ENCODE data around the gene CDC42BPA. TPM values are rescaled to one million over a fixed set of nuclear protein-coding genes. Genes with fewer than 3 reads are reported as not detected.

The CDC42BPA gene
- polyA plus RNA-seq, 1 of the 3 experiments (the other 2 are of a cell fraction), result 6.8 TPM

GRCh38 chr1:227368009-227368408 lies 49.7 kb upstream of the CDC42BPA start (continued):
- TF ChIP-seq CHD2 (IDR thresholded peaks at IDR 0.05; ENCODE audit: low read length, partially characterized antibody) (no peak), RXRA (IDR thresholded peaks at IDR 0.05; ENCODE audit: borderline replicate concordance, low read depth) (no peak), GATA2 (CRISPR knock-in tag; IDR thresholded peaks at IDR 0.05) (no peak), NRF1 (IDR thresholded peaks at IDR 0.05; ENCODE audit: low read depth, low read length) (no peak)

GRCh38 chr1:227365473-227366431 lies 47.5 kb upstream of the CDC42BPA start:
- H3K4me3 ChIP-seq (ENCODE audit: low read depth in 2 of 2, low read length in 1 of 2), result no peak overlapping the region
- no peaks in the 10 kb centered on the region for H3K36me3 ChIP-seq (replicated peaks in 1 of 2; ENCODE audit: control insufficient read depth in 1 of 2, insufficient read depth in 2 of 2, low read length in 1 of 2)
- H3K9ac ChIP-seq, result no peak overlapping the region
- no peaks in the 10 kb centered on the region for H3K9me3 ChIP-seq
- no peak overlapping the region for H2AFZ ChIP-seq (ENCODE audit: low read depth)
- H3K4me1 ChIP-seq (ENCODE audit: control insufficient read depth in 1 of 2, insufficient read depth in 2 of 2, low read depth in 1 of 2, low read length in 1 of 2), result peaks cover 0 to 8% of the 10 kb centered on the region in 2 experiments; a peak in 1 of 4 replicates
- H3K9me2 ChIP-seq, result no peaks in the 10 kb centered on the region
- ChIA-PET CTCF (no interaction called here), POLR2A (no interaction called here)
- 72% methylated on average over 8 of the region's 8 CpGs for WGBS (ENCODE audit: low lambda C conversion rate)
- TF ChIP-seq FOXM1 (IDR thresholded peaks at IDR 0.05; ENCODE audit: low read depth), result no peak
- TF ChIP-seq ZBTB33 (IDR thresholded peaks at IDR 0.05; ENCODE audit: borderline replicate concordance, low read depth), result no peak
- no peak for TF ChIP-seq CTCF (IDR thresholded peaks at IDR 0.05)
- TF ChIP-seq FOSL2 (IDR thresholded peaks at IDR 0.05; ENCODE audit: borderline replicate concordance, low read depth), result no peak
- no peak for TF ChIP-seq MXI1 (IDR thresholded peaks at IDR 0.05; ENCODE audit: low read depth, low read length)
- TF ChIP-seq FOXJ3 (CRISPR knock-in tag; IDR thresholded peaks at IDR 0.05), result no peak
- no peak for TF ChIP-seq CHD2 (IDR thresholded peaks at IDR 0.05; ENCODE audit: low read length, partially characterized antibody)
- no peak for TF ChIP-seq SIN3A (IDR thresholded peaks at IDR 0.05; ENCODE audit: borderline replicate concordance, low read depth, low read length)
- TF ChIP-seq GATA2 (CRISPR knock-in tag; IDR thresholded peaks at IDR 0.05), result no peak
- TF ChIP-seq, protein P1, sequence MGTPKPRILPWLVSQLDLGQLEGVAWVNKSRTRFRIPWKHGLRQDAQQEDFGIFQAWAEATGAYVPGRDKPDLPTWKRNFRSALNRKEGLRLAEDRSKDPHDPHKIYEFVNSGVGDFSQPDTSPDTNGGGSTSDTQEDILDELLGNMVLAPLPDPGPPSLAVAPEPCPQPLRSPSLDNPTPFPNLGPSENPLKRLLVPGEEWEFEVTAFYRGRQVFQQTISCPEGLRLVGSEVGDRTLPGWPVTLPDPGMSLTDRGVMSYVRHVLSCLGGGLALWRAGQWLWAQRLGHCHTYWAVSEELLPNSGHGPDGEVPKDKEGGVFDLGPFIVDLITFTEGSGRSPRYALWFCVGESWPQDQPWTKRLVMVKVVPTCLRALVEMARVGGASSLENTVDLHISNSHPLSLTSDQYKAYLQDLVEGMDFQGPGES (IDR thresholded peaks at IDR 0.05; ENCODE audit: low read depth, low read length), result no peak
- no peak for TF ChIP-seq NRF1 (IDR thresholded peaks at IDR 0.05; ENCODE audit: low read depth, low read length)
- no peak for TF ChIP-seq TAF1 (IDR thresholded peaks at IDR 0.05; ENCODE audit: borderline replicate concordance, low read depth, low read length)
- no peak for TF ChIP-seq NFIC (IDR thresholded peaks at IDR 0.05; ENCODE audit: borderline replicate concordance)
- TF ChIP-seq, protein P2, sequence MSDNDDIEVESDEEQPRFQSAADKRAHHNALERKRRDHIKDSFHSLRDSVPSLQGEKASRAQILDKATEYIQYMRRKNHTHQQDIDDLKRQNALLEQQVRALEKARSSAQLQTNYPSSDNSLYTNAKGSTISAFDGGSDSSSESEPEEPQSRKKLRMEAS (IDR thresholded peaks at IDR 0.05; ENCODE audit: low read depth), result no peak
- no peak for TF ChIP-seq TEAD4 (IDR thresholded peaks at IDR 0.05; ENCODE audit: borderline replicate concordance, insufficient read depth)
- TF ChIP-seq POLR2AphosphoS5 (IDR thresholded peaks at IDR 0.05; ENCODE audit: low read depth, low read length), result no peak
- no peak for DNase-seq
- H4K20me1 ChIP-seq (ENCODE audit: insufficient read depth), result no peaks in the 10 kb centered on the region
- no peaks in the 10 kb centered on the region for H3K79me2 ChIP-seq (ENCODE audit: insufficient read depth)
- H3F3A ChIP-seq (replicated peaks; ENCODE audit: insufficient read depth), result no peaks in the 10 kb centered on the region
- H3K4me2 ChIP-seq, result no peak overlapping the region
- H3K27ac ChIP-seq (ENCODE audit: low read depth in 2 of 2, low read length in 1 of 2), result no peak overlapping the region
- no peaks in the 10 kb centered on the region for H3K27me3 ChIP-seq (ENCODE audit: insufficient read depth)
